C4-2B (cell line): ENCODE results near the gene NCK2.

Experiments
- CTCF ChIP-seq: fragments of 450-650 bp; conservative IDR thresholded peaks from 2 replicates; pipeline ENCODE4 v1.5.1; 2017; ENCODE audit warnings: mild to moderate bottlenecking
- ZFX ChIP-seq: fragments of 450-650 bp; IDR thresholded peaks from 2 replicates; pipeline ENCODE4 v1.6.1; 2017

- no peak for TF ChIP-seq CTCF
- TF ChIP-seq ZFX, result no peak
Observed at GRCh38 chr2:105866216-105867185, 121.8 kb downstream of the NCK2 start.
